Muscle layer of colon (tissue), 2 donors: ENCODE measurements around the gene ABHD16B.
"Not testable (repeated sequence)": the region's sequence is repeated elsewhere in the genome, so short reads cannot be mapped to it uniquely, and the experiment has no call there.

Experiments
- H3K27ac ChIP-seq: one replicate; pipeline ENCODE4 v1.7.0; 2013; ENCODE audit warnings: low read depth, mild to moderate bottlenecking, low read length, moderate library complexity
- H3K27me3 ChIP-seq, 2 donors: one replicate each; pipeline ENCODE4 v1.7.0; 2013; ENCODE audit warnings: low read length in 2 of 2, mild to moderate bottlenecking in 2 of 2; ENCODE audit not compliant: insufficient read depth in 2 of 2, control insufficient read depth in 1 of 2
- H3K36me3 ChIP-seq: one replicate; pipeline ENCODE4 v1.7.0; 2013; ENCODE audit warnings: mild to moderate bottlenecking, low read length; ENCODE audit not compliant: insufficient read depth
- H3K4me1 ChIP-seq: one replicate; pipeline ENCODE4 v1.7.0; 2013; ENCODE audit warnings: mild to moderate bottlenecking, low read length; ENCODE audit not compliant: insufficient read depth
- H3K4me3 ChIP-seq, 2 donors: one replicate each; pipeline ENCODE4 v1.7.0; 2013; ENCODE audit warnings: low read length in 2 of 2, low read depth in 1 of 2, mild to moderate bottlenecking in 1 of 2, moderate library complexity in 1 of 2
- H3K9ac ChIP-seq: one replicate; pipeline ENCODE4 v1.7.0; 2013; ENCODE audit warnings: low read length
- H3K9me3 ChIP-seq: one replicate; pipeline ENCODE4 v1.7.0; 2013; ENCODE audit warnings: mild to moderate bottlenecking, low read length
- donor health status: abdominal sarcoma.
- donor health status: Adenocarcinoma of cecum.

The ABHD16B gene

GRCh38 chr20:63848003-63848911, 13.0 kb upstream of the ABHD16B start:
- no peaks in the 10 kb centered on the region for H3K36me3 ChIP-seq
- peaks cover 5% of the 10 kb centered on the region for H3K4me1 ChIP-seq
- no peaks in the 10 kb centered on the region for H3K9me3 ChIP-seq
- no peak overlapping the region for H3K9ac ChIP-seq
- peaks cover 6 to 25% of the 10 kb centered on the region in 2 donors for H3K27me3 ChIP-seq
- H3K4me3 ChIP-seq: no peak overlapping the region
- no peak overlapping the region for H3K27ac ChIP-seq

GRCh38 chr20:63850689-63851547, 10.4 kb upstream of the ABHD16B start:
- Histone ChIP-seq H3K4me3 (no peak overlapping the region), H3K36me3 (no peaks in the 10 kb centered on the region), H3K9ac (no peak overlapping the region), H3K27me3 (peaks cover 11 to 35% of the 10 kb centered on the region in 2 donors), H3K9me3 (no peaks in the 10 kb centered on the region), H3K4me1 (peaks cover 9% of the 10 kb centered on the region), H3K27ac (no peak overlapping the region)

GRCh38 chr20:63851548-63851943, 9.8 kb upstream of the ABHD16B start:
- not testable (repeated sequence) for H3K4me1 ChIP-seq, H3K9me3 ChIP-seq, H3K27ac ChIP-seq, H3K4me3 ChIP-seq, H3K9ac ChIP-seq, H3K36me3 ChIP-seq
- peaks cover 11 to 36% of the 10 kb centered on the region in 2 donors for H3K27me3 ChIP-seq

GRCh38 chr20:63853733-63854068, 7.6 kb upstream of the ABHD16B start:
- H3K27me3 ChIP-seq: peaks cover 5 to 53% of the 10 kb centered on the region in 2 donors
- not testable (repeated sequence) for H3K36me3 ChIP-seq, H3K9ac ChIP-seq, H3K9me3 ChIP-seq, H3K27ac ChIP-seq, H3K4me3 ChIP-seq
- H3K4me1 ChIP-seq: peaks cover 13% of the 10 kb centered on the region

GRCh38 chr20:63854069-63854765, 7.1 kb upstream of the ABHD16B start:
- H3K9me3 ChIP-seq: no peaks in the 10 kb centered on the region
- no peak overlapping the region for H3K9ac ChIP-seq
- H3K36me3 ChIP-seq: no peaks in the 10 kb centered on the region
- no peak overlapping the region for H3K4me3 ChIP-seq
- peaks cover 15% of the 10 kb centered on the region for H3K4me1 ChIP-seq
- H3K27ac ChIP-seq: no peak overlapping the region
- peaks cover 5 to 53% of the 10 kb centered on the region in 2 donors for H3K27me3 ChIP-seq

- Histone ChIP-seq H3K4me3 (no peak overlapping the region), H3K36me3 (no peaks in the 10 kb centered on the region), H3K9ac (no peak overlapping the region), H3K27me3 (peaks cover 5 to 53% of the 10 kb centered on the region in 2 donors), H3K27ac (no peak overlapping the region), H3K4me1 (peaks cover 17% of the 10 kb centered on the region), H3K9me3 (no peaks in the 10 kb centered on the region)
These were observed 6.4 kb upstream of the ABHD16B start for GRCh38 chr20:63854766-63855362.

GRCh38 chr20:63855363-63856097, 5.8 kb upstream of the ABHD16B start:
- H3K9ac ChIP-seq: no peak overlapping the region
- peaks cover 17% of the 10 kb centered on the region for H3K4me1 ChIP-seq

GRCh38 chr20:63856098-63856511, 5.2 kb upstream of the ABHD16B start:
- H3K36me3 ChIP-seq: no peaks in the 10 kb centered on the region
- H3K9ac ChIP-seq: no peak overlapping the region
- H3K9me3 ChIP-seq: no peaks in the 10 kb centered on the region
- peaks cover 5 to 53% of the 10 kb centered on the region in 2 donors for H3K27me3 ChIP-seq
- peaks cover 17% of the 10 kb centered on the region for H3K4me1 ChIP-seq
- no peak overlapping the region for H3K27ac ChIP-seq
- no peak overlapping the region for H3K4me3 ChIP-seq

More at GRCh38 chr20:63855363-63856097, 5.8 kb upstream of the ABHD16B start:
- peaks cover 5 to 53% of the 10 kb centered on the region in 2 donors for H3K27me3 ChIP-seq
- no peaks in the 10 kb centered on the region for H3K36me3 ChIP-seq
- no peaks in the 10 kb centered on the region for H3K9me3 ChIP-seq
- no peak overlapping the region for H3K27ac ChIP-seq
- H3K4me3 ChIP-seq: no peak overlapping the region

- Histone ChIP-seq H3K36me3 (no peaks in the 10 kb centered on the region), H3K27ac (no peak overlapping the region), H3K4me3 (no peak overlapping the region), H3K9me3 (no peaks in the 10 kb centered on the region), H3K4me1 (peaks cover 17% of the 10 kb centered on the region), H3K9ac (no peak overlapping the region), H3K27me3 (peaks cover 5 to 53% of the 10 kb centered on the region in 2 donors)
These were observed 3.4 kb upstream of the ABHD16B start for GRCh38 chr20:63857764-63858392.
